ENCODE results near the gene MLNR.

GRCh38 chr13:49235856-49236431, 15.8 kb downstream of the MLNR start:
- no peak for TF ChIP-seq CTCF (conservative IDR thresholded peaks at IDR 0.05)
- TF ChIP-seq EZH2 (IDR thresholded peaks at IDR 0.05; ENCODE audit: low read depth) = no peak

Measured in PC-9 (cell line).